Measurements from ENCODE around the gene HES1.

The HES1 gene

DNA sequence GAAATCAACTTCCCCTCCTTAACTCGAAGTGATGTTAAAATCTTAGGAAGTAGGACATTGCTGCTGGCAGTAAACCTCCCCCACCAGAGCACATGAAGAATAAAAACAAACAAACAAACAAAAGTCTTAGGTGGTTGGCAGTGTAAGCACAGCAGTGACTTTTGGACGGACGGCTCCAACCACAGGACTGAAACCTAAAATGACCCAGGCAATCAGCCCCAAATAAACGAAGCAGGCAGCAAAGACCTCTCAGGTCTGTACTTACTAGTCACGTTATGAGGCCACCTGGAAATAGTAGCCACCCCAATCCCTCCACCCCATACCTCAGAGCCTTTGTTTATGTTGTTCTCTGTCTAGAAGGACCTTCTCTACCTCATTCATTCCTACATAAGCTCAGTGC lies 33.5 kb upstream of the HES1 start:
- no peak for DNase-seq

DNA sequence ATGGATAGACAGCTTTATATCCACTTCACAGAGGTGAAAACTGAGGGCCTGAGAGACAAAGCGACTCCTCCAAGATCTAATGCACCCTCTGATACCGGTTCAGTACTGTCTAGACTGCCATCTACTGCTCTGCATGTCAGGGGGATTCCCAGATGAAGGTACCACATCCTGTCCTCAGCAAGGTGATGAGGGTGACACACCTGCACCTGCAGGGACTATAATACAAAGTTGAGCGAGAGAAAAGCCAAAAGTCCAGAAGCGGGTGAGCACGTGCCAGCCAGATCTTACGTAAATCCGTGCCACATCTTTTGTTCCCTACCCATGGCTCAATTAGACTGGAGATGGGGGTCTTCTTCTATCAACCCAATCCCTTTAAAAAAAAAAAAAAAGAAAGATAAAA lies 32.4 kb upstream of the HES1 start:
- DNase-seq: no peak

DNA sequence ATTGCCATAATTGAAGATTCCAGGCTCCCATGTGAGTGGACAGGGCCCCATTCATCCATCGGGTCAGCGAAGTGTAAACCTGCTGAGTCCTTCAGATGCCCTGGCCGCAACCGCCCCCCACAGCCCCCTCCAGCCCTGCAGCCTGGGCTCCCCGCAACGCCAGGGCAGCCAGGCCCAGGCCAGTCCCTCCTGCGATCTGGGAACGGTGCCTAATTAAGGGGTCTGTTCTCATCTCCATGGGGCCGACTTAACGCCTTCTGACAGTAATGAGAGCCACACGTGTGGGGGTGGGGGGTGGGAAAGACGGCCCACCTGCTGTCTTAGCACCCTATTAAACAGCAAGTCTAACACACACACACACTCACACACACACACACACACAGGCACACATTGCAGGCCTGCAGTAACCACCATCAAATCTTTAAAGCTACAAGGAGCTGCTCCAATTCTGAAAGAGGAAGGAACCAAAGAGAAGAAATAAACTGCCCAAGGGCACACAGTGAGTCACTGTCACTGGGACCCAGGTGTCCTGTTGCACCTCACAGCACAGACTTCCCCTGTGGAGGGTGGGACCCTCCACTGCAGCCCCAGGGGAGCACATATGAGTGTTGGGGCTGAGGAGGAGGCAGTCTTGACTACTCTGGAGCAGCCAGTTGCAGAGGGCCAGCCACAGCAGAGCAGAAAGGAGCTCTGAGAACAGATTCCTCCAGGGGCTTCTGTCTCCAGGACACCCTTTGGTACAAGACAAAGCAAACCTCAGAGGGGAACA lies 31.8 kb upstream of the HES1 start:
- no peak for DNase-seq

DNA sequence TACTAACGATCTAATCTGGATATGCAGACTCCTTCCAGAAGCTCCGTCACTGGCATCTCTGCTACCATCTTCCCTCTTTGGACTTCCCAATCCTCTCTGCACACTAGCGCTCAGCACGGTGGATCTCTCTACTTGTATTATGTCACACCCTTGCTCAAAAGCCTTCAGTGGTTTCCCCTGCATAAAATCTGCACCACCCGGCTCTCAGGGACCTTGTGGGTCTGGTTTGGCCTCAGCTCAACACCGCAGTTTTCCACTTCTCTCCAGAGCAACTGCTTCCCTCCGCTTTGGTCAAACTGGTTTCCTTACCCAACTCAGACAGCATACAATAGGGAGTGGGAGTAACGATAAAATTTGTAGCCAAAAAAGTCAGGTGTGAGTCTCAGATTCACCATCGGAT lies 30.7 kb upstream of the HES1 start:
- no peak for DNase-seq

DNA sequence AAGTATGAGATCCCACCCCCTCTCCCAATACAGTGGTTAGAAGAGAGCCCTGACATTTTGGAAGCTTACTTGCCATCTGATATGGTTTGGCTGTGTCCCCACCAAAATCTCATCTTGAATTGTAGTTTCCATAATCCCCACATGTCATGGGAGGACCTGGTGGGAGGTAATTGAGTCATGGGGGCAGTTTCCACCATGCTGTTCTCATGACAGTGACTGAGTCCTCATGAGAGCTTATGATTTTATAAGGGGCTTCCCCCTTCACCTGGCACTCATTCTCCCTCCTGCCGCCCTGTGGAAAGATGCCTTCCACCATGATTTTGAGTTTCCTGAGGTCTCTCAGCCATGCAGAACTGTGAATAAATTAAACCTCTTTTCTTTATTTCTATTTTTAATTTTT lies 28.8 kb upstream of the HES1 start:
- no peak for DNase-seq

DNA sequence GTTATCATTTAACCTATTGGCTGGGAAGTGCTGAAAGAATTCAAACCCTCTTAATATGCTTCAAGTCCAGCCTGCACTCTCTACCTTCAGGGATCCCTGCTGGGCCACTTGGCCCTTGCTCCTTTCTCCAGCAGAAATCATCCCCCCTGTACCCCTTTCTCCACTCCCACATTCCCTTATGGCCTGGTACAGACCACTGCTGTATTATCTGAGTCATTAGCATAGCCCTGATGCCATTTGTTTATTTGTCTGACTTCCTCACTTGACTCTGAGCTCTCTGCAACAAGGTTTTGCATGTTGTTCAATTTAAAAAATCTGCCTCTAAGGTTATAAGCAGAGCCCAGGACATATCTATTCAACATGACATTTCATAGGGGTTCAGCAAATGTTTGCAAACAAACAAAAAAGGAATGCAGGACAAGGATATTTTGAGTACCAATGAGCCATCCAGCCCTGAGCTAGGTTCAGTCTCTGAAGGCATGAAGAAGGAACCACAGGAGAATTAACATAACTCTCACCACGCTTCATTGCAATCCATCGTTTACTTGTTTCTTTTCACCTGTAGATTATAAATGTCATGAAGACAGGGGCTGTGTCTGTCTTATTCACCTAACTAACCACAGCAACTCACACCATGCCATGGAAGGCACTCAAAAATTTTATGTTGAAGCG lies 26.6 kb upstream of the HES1 start:
- no peak for DNase-seq

DNA sequence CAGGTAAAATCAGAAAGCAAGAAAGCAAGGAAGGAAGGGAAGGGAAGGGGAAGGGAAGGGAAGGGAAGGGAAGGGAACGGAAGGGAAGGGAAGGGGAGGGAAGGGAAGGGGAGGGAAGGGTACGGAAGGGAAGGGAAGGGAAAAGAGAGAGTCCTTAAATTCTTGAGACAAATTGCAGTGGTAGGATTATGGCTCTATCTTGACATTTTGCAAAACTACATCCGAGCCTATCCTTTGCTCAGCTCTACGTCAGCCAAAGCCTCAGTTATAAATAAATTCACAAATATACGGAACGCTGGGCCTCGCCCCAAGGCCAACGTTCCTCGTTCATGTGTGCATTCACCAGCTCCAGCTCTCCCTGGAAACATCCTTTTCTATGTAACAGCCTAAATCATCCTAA lies 25.5 kb upstream of the HES1 start:
- no peak for DNase-seq

DNA sequence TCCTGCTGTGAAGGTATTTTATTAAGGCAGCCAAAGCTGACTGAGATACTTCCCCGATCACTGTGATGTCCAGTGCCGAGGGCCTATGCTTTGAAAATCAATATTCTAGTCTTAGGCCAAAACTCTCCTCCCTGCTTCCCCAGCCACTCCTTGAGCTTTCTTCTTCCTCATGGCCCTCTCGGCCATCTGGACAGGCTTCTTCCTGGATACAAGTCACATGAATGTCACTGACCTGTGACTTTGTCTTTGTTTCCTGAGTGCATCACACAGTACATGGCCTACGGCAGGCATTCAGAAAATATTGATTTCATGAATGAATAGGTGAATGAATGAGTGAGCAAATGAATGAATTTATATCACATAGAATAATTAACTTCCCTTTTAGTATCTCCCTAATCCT lies 24.6 kb upstream of the HES1 start:
- no peak for DNase-seq

DNA sequence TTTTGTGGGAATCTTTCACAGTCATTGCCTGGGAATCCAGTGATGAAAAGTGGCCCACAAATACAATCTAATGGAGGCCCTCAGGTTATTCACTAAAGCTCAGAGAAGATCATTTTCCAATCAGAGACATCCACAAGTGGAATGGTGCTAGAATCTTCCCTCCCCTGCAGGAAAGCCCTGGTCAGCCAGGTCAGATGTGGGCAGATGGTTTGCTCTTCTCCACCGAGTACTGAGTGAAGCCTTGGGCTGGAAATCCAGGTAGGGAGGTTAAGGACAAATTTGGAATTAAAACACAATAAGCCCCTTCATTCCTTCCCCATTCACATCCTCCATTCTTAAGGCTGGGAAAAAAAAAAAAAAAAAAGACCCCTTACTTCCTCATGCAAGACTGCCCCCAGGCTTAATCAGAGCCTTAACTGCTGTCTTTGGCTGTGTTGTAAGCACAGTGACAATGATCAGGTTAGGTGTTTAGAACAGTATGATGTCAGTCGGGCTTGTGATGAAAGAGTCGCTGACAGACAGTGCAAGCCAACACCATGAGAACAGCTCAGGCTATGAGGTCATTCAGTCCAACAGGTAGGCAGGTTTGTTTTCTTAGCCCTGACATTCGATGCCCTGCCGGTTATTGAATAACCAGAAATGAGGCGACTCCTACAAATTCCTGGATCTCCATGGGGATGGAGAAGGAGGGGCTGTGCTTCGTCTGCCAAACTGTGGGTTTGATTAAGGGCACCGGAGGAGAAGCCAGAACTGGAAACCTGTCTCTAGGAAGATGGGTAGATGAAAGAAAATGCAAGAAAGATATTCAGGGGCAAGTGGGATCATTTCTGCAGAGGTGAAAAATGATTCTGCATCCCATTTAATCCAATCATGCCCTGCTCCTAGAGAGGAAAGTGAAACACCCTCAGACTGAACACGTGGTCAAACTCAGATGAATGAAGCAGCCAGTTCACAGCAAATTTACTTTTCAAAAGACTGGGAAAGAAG lies 23.5 kb upstream of the HES1 start:
- no peak for DNase-seq

DNA sequence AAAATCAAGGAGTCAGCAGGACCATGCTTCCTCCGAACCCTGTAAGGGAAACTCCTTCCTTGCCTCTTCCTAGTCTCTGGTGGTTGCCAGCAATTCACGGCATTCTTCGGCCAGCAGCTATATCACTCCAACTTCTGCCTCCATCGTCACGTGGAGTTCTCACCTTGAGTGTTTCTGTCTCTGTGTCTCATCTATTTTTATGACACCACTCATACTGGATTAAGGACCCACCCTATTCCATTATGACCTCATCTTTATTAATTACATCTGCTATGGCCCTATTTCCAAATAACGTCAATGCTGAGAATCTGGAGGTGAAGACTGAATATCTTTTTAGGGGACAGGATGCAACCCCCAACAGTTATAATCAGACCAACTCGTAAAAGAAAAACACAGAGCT lies 21.8 kb upstream of the HES1 start:
- no peak for DNase-seq

DNA sequence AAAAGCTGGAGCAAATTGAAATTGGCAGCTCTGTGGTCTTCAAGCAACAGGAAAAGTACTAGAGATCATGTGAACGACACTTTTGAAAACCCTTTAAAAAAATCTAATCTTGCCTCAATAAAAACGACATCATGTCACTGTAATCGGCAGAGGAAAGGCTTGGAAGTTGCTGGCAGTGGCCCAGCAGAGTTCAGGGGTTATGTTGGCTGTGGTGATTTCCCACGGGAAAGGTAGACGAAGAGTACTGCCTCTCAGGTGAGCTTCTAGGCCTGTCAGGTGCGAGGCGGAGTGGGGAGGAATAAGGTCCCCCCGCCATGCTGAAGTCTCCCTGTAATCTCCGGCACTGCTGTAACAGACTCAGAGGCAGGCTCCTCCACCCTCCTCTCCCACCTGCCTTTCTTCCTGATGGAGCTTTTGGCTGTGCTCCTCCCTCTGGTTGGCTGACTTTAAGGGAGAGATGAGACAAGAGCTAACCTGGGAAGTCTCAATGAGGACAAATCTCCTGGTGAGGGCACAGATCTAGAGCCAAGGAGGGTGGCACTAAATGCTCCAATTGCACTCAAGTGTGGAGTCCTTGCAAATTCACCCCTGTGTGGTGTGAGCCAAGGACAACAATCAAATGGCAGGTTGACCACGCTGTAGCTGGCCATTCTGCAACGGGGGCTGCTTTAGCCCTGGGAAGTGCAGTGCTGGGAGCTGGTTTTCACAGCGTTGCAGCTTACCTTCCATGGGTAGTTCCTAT lies 18.7 kb upstream of the HES1 start:
- DNase-seq: no peak

DNA sequence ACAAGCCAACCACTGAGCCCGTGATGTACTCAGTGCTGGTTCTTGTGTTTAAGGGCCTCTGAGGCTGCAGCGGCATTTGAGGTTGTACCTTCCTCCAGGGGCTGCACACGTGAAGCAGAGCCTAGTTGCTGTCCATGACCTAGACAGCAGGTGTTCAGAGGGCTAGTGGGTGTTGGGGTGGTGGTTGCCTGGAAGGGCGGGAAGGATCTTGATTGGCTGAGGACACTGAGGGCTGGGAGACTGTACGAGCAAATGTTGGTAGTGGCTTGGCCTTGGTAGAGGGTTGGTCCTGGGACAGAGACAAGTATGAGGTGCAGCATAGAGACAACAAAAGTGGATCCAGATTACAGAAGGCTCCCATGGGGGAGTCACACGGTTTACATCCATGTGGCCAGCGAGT lies 17.0 kb upstream of the HES1 start:
- DNase-seq: no peak

DNA sequence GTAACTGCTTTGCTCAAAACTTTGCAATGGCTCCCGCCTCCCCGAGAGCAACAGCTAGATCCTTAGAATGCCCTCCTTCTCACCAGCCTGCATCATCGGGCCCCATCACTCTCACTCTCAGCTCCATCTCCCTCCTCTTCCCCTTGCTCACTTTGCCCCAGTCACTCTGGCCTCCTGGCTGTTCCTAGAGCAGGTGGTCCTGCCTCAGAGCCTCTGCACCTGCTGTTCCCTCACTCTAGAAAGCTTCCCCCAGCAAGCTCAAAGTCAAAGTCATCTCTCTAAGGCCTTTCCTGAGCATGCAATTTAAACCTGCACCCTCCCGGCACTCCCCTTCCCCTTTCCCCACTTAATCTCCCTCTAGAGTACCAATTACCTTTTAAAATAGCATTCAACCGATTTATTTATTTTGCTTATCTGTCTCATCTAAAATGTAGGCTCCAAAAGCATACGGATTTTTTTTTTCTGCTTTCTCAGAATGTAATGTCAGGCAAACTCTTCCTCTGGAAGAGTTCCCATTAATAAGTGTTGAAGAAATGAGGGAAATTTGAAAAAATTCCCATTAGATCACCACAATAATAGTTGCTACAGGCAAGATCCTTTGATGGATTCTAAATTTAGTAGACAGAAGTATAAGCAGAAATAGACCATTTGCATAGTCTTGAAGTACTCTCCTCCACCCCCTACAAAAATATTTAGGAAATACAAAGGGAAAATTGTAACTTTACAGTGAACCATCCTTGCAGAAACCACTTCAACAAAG lies 15.9 kb upstream of the HES1 start:
- no peak for DNase-seq

DNA sequence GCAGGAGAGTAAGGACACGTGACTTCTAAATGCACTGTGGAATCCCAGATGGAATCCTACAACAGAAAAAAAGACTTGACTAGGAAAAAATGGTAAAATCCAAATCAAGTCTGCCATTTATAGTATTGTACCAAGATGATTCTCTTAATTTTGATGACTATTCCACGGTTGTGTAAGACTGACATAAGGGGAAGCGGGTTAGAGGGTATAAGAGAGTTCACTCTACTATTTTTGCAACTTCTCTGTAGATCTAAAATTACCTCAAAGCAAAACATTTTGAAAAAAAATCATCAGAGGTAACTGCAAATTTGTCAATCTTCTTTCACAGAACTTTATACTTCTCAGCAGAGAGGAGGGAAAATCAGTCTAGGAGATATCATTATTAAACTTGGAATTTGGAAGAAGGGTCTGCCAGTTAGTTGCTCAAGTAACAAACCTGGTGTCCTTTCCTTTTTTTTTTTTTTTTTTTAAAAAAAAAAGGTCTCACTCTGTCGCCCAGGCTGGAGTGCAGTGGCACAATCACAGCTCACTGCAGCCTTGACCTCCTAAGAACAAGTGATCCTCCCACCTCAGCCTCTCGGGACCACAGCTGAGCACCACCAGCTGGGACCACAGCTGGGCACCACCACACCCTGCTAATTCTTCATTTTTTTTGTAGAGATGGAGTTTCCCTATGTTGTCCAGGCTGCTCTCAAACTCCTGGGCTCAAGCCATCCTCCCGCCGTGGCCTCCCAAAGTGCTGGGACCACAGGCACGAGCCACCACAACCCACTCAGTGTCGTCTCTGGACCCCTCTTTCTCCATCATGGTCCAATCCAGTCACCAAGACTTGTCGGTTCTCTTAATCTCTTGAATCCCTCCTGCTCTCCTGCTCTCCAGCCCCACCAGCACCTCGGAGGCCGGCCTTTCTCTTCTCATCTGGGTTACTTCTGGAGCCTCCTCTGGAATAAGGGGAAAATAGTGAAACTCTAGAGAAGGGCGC lies 14.9 kb upstream of the HES1 start:
- no peak for DNase-seq

DNA sequence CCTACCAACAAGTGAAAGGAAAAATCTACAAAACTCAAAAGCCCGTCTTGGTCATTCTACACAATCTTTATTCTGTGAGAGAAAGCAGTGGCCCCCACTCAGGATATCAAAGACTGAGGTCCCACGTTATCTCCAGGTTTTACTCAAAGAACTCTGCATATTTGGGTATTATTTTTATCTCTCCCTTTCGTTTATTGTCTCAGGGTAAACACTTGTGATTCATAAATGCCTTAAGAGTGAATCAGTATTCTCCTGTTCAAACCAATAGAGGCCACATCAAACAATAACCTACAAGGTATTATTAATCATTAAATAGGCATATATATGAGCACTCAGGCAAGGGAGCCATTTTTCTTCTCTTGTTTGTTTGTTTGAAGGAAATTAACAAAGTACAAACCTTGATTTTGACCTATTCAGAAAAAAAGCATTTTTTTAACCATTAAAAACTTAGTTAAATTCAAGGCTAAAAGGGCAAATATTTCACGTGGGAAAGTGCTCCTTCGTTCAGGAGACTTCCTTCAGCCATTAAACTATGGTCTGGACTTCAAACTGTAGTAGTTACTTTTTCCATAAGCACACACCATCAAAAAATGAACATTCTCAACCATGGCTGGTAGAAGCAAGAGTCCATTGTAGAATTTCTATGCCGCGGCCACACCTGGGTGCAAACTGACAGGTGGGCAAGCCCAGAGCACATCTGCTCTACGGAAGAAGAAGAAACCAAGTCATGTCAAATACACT lies 13.9 kb upstream of the HES1 start:
- peak; percentile 21 for DNase-seq

DNA sequence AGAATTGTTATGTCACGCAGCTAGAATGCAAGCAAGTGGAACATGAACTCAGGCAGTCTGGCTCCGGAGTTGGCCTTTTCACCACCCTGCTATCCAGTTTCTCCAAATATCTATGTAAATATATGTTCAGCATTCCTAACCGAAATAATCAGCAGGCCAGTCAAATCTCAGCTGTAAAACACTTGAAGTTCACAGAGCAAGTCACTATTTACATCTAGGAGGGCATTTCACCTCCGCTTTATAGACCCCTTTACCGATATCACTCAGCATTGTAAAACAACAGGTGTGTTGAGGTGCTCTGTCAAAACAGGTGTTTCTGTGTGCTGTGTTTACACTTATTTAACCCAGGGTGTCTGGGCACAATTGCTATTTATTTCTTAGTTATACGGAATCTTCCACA lies 12.2 kb upstream of the HES1 start:
- no peak for DNase-seq

DNA sequence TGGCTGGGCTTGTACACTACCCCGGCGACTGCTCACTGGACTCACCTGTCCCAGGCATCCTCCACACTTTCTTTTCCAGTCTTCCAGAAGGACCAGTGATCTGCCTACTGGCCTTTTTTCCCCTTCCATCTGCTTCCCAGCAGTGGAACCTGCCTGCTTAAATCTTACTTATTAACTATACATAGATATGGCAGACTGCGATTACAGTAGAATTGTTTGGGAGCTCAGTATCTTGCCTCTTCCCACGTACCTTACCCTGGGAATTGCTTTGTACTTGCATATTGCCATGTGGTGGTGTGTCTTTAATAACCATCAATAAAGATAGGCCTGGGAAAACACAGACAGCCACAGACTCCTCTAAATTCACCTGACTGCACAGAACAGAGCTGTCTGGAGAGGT lies 11.8 kb upstream of the HES1 start:
- DNase-seq: no peak

DNA sequence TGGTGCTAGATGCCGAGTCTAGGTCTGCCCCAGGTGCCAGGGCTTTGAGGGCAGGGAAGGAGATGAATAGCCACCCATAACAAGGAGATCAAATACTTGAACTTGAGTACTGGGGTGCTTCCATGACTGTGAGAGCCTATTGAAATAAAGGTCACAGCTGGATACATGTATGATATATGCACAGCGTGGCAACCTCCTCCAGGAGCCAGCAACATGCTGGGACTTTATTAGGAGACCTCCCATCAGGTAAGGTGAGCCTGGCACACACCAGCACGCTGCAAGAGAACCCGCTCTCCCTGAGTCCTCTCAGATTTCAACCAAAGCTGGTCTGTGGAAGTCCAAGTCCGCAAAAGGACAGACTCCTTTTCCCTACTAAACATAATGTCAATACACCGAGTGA lies 10.5 kb upstream of the HES1 start:
- DNase-seq: no peak

DNA sequence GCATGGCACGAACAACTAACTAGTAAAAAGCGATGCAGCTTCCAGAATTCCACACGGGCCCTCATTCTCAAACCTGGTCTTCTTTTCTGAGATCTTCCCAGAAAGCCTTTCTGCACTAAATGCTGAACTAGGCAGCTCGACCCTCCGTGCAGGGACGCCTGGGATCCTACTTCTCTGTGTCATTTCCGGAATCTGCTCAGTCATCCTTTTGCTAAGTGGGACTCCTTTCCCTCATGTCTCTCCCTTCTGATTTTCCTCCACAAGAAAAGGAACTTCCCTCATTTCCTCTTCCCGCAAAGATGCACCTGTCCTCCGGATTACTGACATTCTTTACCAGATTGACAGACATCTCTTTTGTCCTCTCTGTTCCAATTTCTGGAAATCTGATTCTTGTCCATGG lies 9.2 kb upstream of the HES1 start:
- no peak for DNase-seq

All from fibroblast of upper back skin (primary cell).